ENCODE measurements around the gene KCNB1.

Gene KCNB1

GRCh38 chr20:49497398-49497669, 14.9 kb upstream of the KCNB1 start:
- no peak for DNase-seq (ENCODE audit: low spot score)

- no peak for DNase-seq (ENCODE audit: low spot score)
Observed at GRCh38 chr20:49496553-49497397, 14.3 kb upstream of the KCNB1 start.

DNA sequence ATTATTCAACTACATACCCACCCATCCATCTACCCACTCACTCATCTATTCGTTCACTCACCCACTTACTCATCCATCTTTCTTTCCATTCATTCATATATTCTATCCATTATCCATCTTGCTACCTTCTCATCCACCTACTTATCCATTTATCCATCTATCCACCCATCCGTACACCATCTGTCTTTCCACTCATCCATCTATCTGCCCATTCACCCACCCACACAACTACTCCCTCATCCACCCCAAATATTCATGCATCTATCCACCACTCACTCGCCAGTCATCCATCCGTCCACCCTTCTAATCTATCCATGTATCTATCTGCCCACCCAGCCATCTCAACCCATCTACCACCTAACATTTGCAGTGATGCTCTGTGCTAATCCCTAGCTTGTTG, 13.6 kb upstream of the KCNB1 start:
- DNase-seq (ENCODE audit: low spot score), result no peak

GRCh38 chr20:49490689-49491088, 8.2 kb upstream of the KCNB1 start:
- no peak for DNase-seq (ENCODE audit: low spot score)

DNA sequence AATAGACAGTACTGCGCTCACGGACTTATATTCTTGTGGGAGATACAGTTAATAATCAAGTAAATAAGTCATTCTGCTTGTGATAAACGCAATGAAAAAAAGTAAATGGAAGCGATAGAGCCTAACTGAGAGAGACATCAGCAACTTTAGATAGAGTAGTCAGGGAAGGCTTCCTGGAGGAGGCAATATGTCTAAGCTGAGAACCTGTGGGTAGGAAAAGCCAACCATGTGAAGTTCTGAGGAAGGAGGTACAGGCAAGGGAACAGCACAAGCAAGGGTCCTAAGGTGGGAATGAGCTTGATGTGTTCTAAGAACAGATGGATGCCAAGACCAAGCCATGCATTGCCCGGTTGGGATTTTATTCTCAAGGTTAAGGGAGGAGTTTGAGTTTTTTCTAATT, 7.2 kb upstream of the KCNB1 start:
- DNase-seq (ENCODE audit: low spot score), result no peak

GRCh38 chr20:49486064-49486463, 3.6 kb upstream of the KCNB1 start:
- DNase-seq (ENCODE audit: low spot score), result no peak

- DNase-seq (ENCODE audit: low spot score), result no peak
Observed at GRCh38 chr20:49485563-49485962, 3.1 kb upstream of the KCNB1 start.

GRCh38 chr20:49484180-49485140, 2.0 kb upstream of the KCNB1 start:
- DNase-seq (ENCODE audit: low spot score), result peak; percentile 86

- DNase-seq (ENCODE audit: low spot score), result peak; percentile 37
Observed at GRCh38 chr20:49483696-49484123, 1.2 kb upstream of the KCNB1 start.

GRCh38 chr20:49483018-49483695, 689 bp upstream of the KCNB1 start:
- no peak for DNase-seq (ENCODE audit: low spot score)

GRCh38 chr20:49482173-49482572, 295 bp downstream of the KCNB1 start:
- no peak for DNase-seq (ENCODE audit: low spot score)

DNA sequence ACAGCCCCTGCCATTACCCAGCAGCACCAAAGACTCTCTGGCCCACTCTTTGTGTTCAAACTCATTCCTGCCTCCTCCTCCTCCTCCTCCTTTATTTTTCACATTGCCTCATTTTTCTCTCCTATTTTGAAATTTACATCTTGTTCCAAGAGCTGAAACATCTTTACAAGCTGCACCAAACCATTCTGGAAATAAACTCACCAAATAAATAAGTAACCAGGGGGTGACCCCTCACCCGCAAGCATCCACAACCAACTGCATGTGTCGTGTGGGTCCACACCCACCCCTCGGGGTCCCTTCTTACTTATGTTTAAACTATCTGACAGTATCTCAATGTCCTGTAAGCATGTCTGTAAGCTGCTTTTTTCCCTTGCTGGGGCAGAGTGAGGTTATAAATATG, 1.4 kb downstream of the KCNB1 start:
- DNase-seq (ENCODE audit: low spot score), result no peak

- no peak for DNase-seq (ENCODE audit: low spot score)
Observed at GRCh38 chr20:49480236-49480635, 2.2 kb downstream of the KCNB1 start.

- DNase-seq (ENCODE audit: low spot score), result peak; percentile 83
Observed at GRCh38 chr20:49479785-49480184, 2.7 kb downstream of the KCNB1 start.

DNA sequence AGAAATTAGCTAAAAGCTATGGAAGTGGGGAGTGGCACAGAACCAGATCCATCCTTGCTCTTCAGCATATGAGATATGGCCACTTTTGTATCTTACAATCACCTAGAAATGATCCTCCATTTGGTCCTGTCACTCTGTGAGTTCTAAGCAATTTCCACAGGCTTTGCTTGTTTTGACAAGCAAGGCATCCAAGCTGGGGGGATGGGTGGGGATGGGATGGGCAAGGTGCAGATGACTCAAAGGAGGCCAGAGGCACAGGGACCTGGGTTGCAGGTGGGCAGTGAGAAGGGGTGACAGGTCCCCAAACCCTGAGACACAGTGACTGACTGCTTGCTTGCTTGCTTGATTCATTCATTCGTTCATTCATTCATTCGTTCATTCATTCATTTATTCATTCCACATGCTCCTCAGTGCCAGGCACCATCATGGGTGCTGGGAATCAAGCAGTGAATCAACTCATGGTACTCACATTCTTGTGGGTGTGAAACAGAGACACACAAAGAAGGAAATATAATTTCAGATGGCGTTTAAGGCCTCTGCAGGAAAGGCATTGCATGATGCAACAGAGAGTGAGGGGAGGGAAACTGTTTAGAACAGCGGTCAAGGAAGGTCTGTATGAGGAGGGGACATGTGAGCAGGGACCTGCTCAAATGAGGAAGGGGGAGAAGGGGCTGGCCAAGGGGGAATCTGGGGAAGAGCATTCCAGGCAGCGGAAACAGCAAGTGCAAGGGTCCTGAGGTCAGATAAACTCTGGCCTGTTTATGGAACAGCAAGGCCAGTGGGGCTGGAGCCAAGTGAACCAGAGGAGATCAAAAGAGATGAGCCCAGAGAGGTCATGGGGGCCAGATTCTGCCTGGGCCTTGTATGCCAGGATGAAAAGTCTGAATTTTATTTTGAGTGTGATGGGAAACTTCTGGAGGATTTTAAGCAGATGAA, 3.4 kb downstream of the KCNB1 start:
- DNase-seq (ENCODE audit: low spot score), result no peak

DNA sequence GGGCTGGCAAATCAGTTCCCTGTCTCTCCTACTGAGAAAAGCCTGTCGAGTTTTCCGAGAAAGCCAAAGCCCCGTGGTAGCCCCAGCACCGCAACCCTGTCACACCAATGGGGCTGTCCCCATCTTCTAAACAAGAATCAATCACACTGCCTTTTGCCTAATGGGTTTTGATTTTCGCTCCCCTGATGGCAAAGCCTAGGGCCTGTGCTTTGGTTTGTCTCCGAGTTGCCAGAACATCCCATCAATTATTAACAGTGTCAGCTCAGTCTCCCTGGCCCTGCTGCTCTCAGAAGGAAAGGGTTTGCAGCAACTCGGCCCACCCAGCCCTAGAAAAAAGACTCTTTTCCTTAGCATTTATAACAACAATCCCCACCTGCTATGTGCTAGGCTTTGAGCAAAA, 4.2 kb downstream of the KCNB1 start:
- peak; percentile 68 for DNase-seq (ENCODE audit: low spot score)

GRCh38 chr20:49477200-49477599, 5.3 kb downstream of the KCNB1 start:
- DNase-seq (ENCODE audit: low spot score), result no peak

DNA sequence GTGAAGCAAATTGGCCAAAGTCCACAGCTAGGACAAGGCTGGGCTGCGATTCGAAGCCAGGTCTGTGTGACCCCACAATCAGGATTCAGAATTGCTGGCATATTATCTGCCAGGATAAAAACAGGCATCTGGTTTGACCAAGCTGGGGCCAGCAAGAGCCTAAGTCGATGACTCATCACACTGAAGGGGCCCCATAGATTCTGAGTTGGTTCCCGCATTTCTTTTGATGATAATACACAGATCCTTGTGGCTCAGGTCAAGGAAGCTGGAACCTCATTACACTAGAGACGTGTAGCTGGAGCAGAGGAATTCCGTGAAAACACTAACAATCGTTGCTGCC, 6.5 kb downstream of the KCNB1 start:
- no peak for DNase-seq (ENCODE audit: low spot score)

GRCh38 chr20:49475292-49476015, 7.0 kb downstream of the KCNB1 start:
- no peak for DNase-seq (ENCODE audit: low spot score)

GRCh38 chr20:49471397-49471796, 11.1 kb downstream of the KCNB1 start:
- DNase-seq (ENCODE audit: low spot score), result no peak

DNA sequence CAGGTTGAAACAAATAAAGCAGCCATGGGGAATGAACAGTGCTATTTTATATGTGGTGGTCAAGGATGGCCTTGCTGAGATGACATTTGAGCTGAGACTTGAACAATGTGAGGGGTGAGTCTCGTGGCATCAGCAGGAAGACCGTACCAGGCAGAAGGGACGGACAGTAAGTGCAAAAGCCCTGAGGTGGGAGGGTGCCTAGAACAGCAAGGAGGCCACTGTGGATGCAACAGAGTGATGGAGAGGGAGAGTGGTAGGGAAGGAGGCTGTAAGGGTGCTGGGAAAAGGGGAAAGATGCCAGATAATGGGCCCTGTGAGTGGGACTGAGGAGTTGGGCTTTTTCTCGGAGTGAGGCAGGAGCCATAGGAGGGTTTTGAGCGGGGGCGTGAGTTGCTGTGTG, 11.5 kb downstream of the KCNB1 start:
- no peak for DNase-seq (ENCODE audit: low spot score)

Measured in HuH-7 (cell line).